IPS-18a (cell line): ENCODE data around the gene PEAK1.

Source experiments
- H3K27ac ChIP-seq: one replicate; pipeline ENCODE4 v1.5.1; 2013; ENCODE audit warnings: low read length
- H3K27me3 ChIP-seq: one replicate; pipeline ENCODE4 v1.6.1; 2013; ENCODE audit warnings: mild to moderate bottlenecking, low read length; ENCODE audit not compliant: control insufficient read depth, insufficient read depth
- H3K36me3 ChIP-seq: one replicate; pipeline ENCODE4 v1.6.1; 2013; ENCODE audit warnings: low read depth, low read length; ENCODE audit not compliant: control insufficient read depth
- H3K4me1 ChIP-seq: one replicate; pipeline ENCODE4 v1.6.1; 2013; ENCODE audit warnings: low read depth, low read length; ENCODE audit not compliant: control insufficient read depth
- H3K4me3 ChIP-seq: one replicate; pipeline ENCODE4 v1.5.1; 2013; ENCODE audit warnings: low read length
- H3K9ac ChIP-seq: one replicate; pipeline ENCODE4 v1.6.1; 2013; ENCODE audit warnings: mild to moderate bottlenecking, low read length, moderate library complexity
- H3K9me3 ChIP-seq: one replicate; pipeline ENCODE4 v1.6.1; 2013; ENCODE audit warnings: low read depth, low read length; ENCODE audit not compliant: control insufficient read depth

Gene PEAK1

GRCh38 chr15:77311618-77312398 lies 108.1 kb downstream of the PEAK1 start:
- H3K36me3 ChIP-seq: no peaks in the 10 kb centered on the region
- no peak overlapping the region for H3K4me3 ChIP-seq
- H3K9me3 ChIP-seq: no peaks in the 10 kb centered on the region
- no peaks in the 10 kb centered on the region for H3K27me3 ChIP-seq
- no peak overlapping the region for H3K9ac ChIP-seq
- no peak overlapping the region for H3K27ac ChIP-seq
- H3K4me1 ChIP-seq: peaks cover 7% of the 10 kb centered on the region

GRCh38 chr15:77311020-77311419 lies 108.9 kb downstream of the PEAK1 start:
- H3K27me3 ChIP-seq: no peaks in the 10 kb centered on the region
- H3K27ac ChIP-seq: no peak overlapping the region
- no peaks in the 10 kb centered on the region for H3K36me3 ChIP-seq
- no peak overlapping the region for H3K9ac ChIP-seq
- H3K4me3 ChIP-seq: no peak overlapping the region
- no peaks in the 10 kb centered on the region for H3K9me3 ChIP-seq
- peaks cover 15% of the 10 kb centered on the region for H3K4me1 ChIP-seq

DNA sequence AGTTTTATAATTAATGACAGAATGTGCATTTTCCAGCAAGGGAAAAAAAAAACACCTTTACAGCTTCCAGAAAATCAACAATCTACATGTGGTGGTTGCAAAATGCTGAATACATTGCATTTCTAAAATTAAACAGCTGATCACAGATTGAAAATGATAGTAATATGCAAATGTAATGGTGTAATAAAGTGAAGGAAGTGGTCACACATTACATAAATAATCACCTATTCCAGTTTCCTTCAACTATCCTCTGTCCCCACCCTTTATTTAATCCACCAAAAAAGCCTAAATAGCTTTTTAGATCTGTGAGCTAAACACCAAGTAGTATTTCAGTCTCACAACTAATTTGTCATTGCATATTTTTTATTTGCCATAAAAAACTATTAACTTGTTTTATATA lies 110.5 kb downstream of the PEAK1 start:
- H3K36me3 ChIP-seq: no peaks in the 10 kb centered on the region
- H3K27ac ChIP-seq: no peak overlapping the region
- no peak overlapping the region for H3K9ac ChIP-seq
- H3K4me3 ChIP-seq: no peak overlapping the region
- no peaks in the 10 kb centered on the region for H3K9me3 ChIP-seq
- H3K4me1 ChIP-seq: peaks cover 15% of the 10 kb centered on the region
- no peaks in the 10 kb centered on the region for H3K27me3 ChIP-seq

GRCh38 chr15:77305953-77306352 lies 114.0 kb downstream of the PEAK1 start:
- no peaks in the 10 kb centered on the region for H3K9me3 ChIP-seq
- no peaks in the 10 kb centered on the region for H3K36me3 ChIP-seq
- H3K4me1 ChIP-seq: peaks cover 15% of the 10 kb centered on the region
- no peak overlapping the region for H3K4me3 ChIP-seq
- H3K9ac ChIP-seq: no peak overlapping the region
- H3K27me3 ChIP-seq: no peaks in the 10 kb centered on the region
- no peak overlapping the region for H3K27ac ChIP-seq

DNA sequence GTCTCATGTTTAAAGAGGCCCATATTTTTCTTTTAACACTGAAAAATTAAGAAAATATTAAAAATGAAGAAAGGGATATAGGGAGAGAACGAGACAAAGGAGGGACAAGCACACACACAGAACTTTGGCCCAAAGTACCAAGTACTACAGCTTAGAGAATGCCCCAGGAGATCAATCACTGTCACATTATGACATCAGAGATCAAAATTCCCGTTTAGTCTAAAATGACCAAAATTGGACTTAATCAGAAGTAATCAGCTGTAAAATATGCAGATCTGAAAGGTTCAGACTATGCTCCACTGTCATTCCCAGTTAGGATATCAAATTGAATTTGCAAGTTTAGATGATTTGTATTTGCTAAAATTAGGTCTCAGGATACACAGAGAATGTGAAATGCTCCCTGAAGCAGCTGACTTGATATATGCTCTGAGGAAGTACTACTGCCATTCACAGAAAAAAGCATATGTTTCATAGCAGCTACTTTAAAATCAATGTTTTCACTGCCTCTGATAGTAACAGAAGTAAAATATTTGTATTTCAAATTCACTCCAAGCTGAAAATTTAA lies 123.0 kb downstream of the PEAK1 start:
- Histone ChIP-seq H3K27ac (no peak overlapping the region), H3K9me3 (no peaks in the 10 kb centered on the region), H3K4me3 (no peak overlapping the region), H3K9ac (no peak overlapping the region), H3K36me3 (no peaks in the 10 kb centered on the region), H3K4me1 (no peaks in the 10 kb centered on the region), H3K27me3 (no peaks in the 10 kb centered on the region)

GRCh38 chr15:77295446-77295845 lies 124.5 kb downstream of the PEAK1 start:
- no peaks in the 10 kb centered on the region for H3K9me3 ChIP-seq
- H3K4me1 ChIP-seq: no peaks in the 10 kb centered on the region
- no peak overlapping the region for H3K27ac ChIP-seq
- H3K36me3 ChIP-seq: no peaks in the 10 kb centered on the region
- no peak overlapping the region for H3K9ac ChIP-seq
- no peaks in the 10 kb centered on the region for H3K27me3 ChIP-seq
- H3K4me3 ChIP-seq: no peak overlapping the region

DNA sequence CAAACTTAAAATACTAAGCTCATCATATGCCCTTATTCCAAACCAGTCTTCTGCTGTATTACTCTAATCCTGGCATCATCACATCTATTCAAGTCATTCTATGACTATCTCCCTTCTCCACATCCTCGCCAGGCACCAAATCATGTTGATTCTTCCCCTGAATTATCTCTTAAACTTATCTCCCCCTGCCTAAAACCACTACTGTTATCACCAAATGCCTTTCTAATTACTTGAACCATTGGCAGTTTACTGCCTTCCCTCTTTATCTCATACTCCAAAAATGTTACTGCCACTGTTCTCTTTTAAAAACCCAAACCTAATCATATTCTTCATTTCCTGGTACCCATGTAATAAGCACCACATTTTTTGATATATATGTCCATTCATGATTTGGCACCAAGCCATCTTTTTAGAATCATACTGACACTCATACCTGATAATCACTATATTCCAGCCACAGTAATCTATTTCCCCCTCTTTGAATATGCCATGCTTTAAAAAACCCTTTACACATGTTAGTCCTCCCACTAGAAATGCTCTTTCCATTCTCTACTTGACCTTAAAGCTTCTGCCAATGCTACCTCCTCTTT lies 126.8 kb downstream of the PEAK1 start:
- H3K36me3 ChIP-seq: no peaks in the 10 kb centered on the region
- no peak overlapping the region for H3K9ac ChIP-seq
- H3K4me1 ChIP-seq: no peaks in the 10 kb centered on the region
- H3K9me3 ChIP-seq: no peaks in the 10 kb centered on the region
- H3K4me3 ChIP-seq: no peak overlapping the region
- no peaks in the 10 kb centered on the region for H3K27me3 ChIP-seq
- no peak overlapping the region for H3K27ac ChIP-seq

DNA sequence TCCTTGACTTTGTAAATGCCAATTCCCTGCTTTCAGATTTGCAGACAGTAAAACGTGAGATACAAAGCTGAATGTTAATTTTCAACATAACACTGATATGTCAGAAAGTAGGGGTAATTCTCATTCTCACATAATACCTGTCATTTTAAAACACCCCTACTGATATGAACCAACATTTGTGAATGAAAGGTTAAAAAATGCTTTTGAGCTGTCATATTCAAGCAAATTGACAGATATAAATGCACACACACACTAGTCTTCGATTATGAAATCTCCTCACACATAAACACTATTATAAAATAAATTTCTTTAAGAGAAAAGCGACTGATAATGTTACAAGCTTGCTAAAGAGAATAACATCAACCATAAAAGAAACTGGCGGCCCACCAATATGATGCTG lies 128.8 kb downstream of the PEAK1 start:
- no peaks in the 10 kb centered on the region for H3K9me3 ChIP-seq
- no peaks in the 10 kb centered on the region for H3K36me3 ChIP-seq
- no peak overlapping the region for H3K27ac ChIP-seq
- H3K9ac ChIP-seq: no peak overlapping the region
- no peaks in the 10 kb centered on the region for H3K27me3 ChIP-seq
- H3K4me1 ChIP-seq: no peaks in the 10 kb centered on the region
- no peak overlapping the region for H3K4me3 ChIP-seq

DNA sequence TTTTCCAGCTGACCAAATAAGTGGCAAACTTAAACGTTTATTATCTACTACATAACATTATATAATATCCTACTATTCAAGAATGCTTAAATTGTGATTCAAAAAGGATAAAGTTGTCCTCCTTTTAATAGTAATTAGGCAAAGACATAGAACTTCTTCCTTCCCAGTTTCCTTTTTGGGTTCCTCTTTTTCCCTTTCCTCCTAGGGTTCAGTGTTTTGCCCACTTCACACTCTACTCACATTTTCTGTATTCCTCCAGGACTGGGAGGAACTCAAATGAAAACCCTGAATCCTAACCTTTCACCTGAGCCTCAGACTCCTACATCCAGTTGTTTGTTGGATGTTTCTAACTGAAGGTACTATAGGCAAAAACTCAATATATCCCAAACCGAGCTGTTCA lies 132.5 kb downstream of the PEAK1 start:
- Histone ChIP-seq H3K4me3 (no peak overlapping the region), H3K27ac (no peak overlapping the region), H3K9me3 (no peaks in the 10 kb centered on the region), H3K4me1 (peaks cover 19% of the 10 kb centered on the region), H3K9ac (no peak overlapping the region), H3K27me3 (no peaks in the 10 kb centered on the region), H3K36me3 (no peaks in the 10 kb centered on the region)

DNA sequence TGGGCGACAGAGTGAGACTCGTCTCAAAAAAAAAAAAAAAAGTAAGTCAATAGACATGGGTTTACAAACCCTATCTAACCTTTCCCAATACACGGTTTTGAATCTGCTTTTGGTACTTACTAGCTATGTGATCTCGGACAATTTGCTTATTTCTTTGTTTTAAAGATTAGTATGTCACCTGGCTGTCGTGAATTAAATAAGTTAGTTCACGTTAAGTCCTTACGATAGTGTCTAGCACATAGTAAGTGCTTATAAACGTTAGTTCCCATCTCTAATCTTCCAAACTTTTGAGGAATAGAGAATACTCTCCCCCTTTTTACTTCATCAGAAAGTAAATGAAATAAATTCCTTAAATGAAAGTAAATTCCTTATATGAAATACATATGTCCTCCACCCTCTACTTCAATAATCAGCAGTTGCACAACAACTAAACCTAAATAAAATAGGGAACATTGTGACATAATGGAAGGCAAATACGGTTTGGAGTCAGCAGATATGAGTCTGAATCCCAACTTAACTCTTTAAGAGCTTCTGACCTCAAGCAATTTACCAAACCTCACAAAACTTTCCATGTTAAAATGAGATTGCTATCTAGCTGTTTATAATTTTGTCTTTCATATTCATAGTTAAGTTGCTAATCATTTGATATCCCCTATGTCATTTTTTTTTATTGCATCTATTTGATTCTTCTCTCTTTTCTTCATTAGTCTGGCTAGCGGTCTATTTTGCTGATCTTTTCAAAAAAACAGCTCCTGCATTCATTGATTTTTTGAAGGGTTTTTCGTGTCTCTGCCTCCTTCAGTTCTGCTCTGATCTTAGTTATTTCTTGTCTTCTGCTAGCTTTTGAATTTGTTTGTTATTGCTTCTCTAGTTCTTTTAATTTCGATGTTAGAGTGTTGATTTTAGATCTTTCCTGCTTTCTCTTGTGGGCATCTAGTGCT lies 134.6 kb downstream of the PEAK1 start:
- no peak overlapping the region for H3K4me3 ChIP-seq
- H3K9ac ChIP-seq: no peak overlapping the region
- H3K27ac ChIP-seq: no peak overlapping the region
- H3K27me3 ChIP-seq: no peaks in the 10 kb centered on the region
- H3K9me3 ChIP-seq: no peaks in the 10 kb centered on the region
- no peaks in the 10 kb centered on the region for H3K36me3 ChIP-seq
- H3K4me1 ChIP-seq: peaks cover 27% of the 10 kb centered on the region

GRCh38 chr15:77282333-77282732 lies 137.6 kb downstream of the PEAK1 start:
- Histone ChIP-seq H3K4me3 (peak overlapping the region; percentile 3), H3K36me3 (no peaks in the 10 kb centered on the region), H3K4me1 (peaks cover 27% of the 10 kb centered on the region), H3K9me3 (no peaks in the 10 kb centered on the region), H3K9ac (peak overlapping the region; percentile 32), H3K27me3 (no peaks in the 10 kb centered on the region), H3K27ac (peak overlapping the region; percentile 67)
